HEK293 (cell line): ENCODE data around the gene ATXN10.

Source experiments
- GLI2 ChIP-seq: fragments of 450-650 bp; formaldehyde crosslinking; IDR thresholded peaks from 2 replicates; pipeline ENCODE4; 2017; ENCODE audit warnings: missing biosample characterization, missing genetic modification characterization, low read depth, borderline replicate concordance
- REST ChIP-seq: fragments of 450-650 bp; formaldehyde crosslinking; IDR thresholded peaks from 2 replicates; pipeline ENCODE4 v1.5.1; 2016; ENCODE audit warnings: missing biosample characterization, missing genetic modification characterization
- ZBTB11 ChIP-seq: fragments of 450-650 bp; formaldehyde crosslinking; conservative IDR thresholded peaks from 2 replicates; pipeline ENCODE4 v1.5.1; 2016; ENCODE audit warnings: low read depth, missing biosample characterization, missing genetic modification characterization
- ZBTB49 ChIP-seq: fragments of 450-650 bp; formaldehyde crosslinking; IDR thresholded peaks from 2 replicates; pipeline ENCODE4 v1.5.1; 2016; ENCODE audit warnings: missing biosample characterization, missing genetic modification characterization, low read depth
- ZNF530 ChIP-seq: fragments of 450-650 bp; formaldehyde crosslinking; IDR thresholded peaks from 2 replicates; pipeline ENCODE4 v1.5.1; 2016; ENCODE audit warnings: low read depth, missing biosample characterization, missing genetic modification characterization
- ZNF660 ChIP-seq: fragments of 450-650 bp; IDR thresholded peaks from 2 replicates; pipeline ENCODE4 v1.5.1; 2018; ENCODE audit warnings: missing biosample characterization, mild to moderate bottlenecking, missing genetic modification characterization

DNA sequence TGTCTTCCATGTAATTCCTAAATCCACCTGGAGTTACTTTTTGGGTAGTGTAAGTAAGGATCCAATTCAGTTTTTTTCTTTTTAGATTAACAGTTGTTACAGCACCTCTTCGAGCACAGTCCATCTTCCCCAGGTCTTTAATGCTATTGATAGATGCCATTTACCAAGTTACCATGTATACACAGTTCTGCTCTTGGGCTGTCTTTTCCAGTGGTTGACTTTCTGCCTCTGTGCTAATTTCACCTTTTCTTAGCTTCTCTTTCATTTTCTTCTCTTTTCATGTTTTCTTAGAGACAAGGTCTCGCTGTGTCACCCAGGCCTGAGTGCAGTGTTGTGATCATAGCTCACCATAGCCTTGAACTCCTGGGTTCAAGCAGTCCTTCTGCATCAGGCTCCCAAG is 12.0 kb downstream of the ATXN10 start:
- no peak for TF ChIP-seq ZBTB11
- no peak for TF ChIP-seq ZBTB49 (tag by site-specific recombination)
- TF ChIP-seq GLI2 = no peak
- TF ChIP-seq ZNF660 (tag by site-specific recombination) = no peak
- TF ChIP-seq ZNF530 (tag by site-specific recombination) = no peak
- no peak for TF ChIP-seq REST (tag by site-specific recombination)
